Fibroblast of pulmonary artery (primary cell): ENCODE data around the gene TXNDC11.

Experiments
- DNase-seq: peaks from one replicate; pipeline ENCODE4 v3.0.0-alpha.2; 2010; ENCODE audit warnings: low read depth
- H3K4me3 ChIP-seq: replicated peaks from 2 replicates; pipeline ENCODE4 v1.5.1; 2011; ENCODE audit warnings: low read depth, mild to moderate bottlenecking, control low read depth, low read length, moderate library complexity
- TF ChIP-seq, protein P1 (sequence below): IDR thresholded peaks from 2 replicates; pipeline ENCODE4 v1.5.1; 2011; ENCODE audit warnings: mild to moderate bottlenecking, control low read depth, low read length, inconsistent platforms; ENCODE audit errors: missing control alignments

The TXNDC11 gene

DNA sequence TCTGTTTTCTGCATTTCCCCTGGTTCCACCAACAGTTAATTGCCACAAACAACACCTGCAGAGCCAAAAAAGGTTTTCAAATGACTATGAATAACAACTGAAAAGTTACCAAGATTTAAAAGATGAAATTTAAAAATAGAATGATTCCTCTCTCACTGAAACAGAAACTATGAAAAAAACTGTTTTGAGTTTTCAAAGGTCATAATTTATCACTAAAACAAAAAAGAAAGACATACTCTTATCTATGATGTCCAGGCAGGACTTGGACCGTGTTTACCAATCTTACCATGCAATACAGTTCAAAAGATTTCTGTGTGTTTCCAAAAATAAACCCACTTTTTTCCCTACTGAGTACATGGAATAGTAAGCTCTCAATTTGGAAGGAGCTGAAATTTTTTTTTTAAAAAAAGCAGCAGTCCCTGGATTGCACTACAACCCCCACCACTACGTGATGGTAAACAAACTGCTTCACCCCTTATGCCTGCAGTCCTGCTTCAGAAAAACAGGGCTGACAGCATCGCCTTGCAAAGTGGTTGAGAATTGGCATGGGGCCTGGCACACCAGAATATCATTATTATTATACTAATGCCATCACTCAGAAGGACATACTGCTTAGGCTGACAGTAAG is 8.5 kb downstream of the TXNDC11 start:
- TF ChIP-seq, protein P1, sequence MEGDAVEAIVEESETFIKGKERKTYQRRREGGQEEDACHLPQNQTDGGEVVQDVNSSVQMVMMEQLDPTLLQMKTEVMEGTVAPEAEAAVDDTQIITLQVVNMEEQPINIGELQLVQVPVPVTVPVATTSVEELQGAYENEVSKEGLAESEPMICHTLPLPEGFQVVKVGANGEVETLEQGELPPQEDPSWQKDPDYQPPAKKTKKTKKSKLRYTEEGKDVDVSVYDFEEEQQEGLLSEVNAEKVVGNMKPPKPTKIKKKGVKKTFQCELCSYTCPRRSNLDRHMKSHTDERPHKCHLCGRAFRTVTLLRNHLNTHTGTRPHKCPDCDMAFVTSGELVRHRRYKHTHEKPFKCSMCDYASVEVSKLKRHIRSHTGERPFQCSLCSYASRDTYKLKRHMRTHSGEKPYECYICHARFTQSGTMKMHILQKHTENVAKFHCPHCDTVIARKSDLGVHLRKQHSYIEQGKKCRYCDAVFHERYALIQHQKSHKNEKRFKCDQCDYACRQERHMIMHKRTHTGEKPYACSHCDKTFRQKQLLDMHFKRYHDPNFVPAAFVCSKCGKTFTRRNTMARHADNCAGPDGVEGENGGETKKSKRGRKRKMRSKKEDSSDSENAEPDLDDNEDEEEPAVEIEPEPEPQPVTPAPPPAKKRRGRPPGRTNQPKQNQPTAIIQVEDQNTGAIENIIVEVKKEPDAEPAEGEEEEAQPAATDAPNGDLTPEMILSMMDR = no peak
- H3K4me3 ChIP-seq = no peak overlapping the region
- no peak for DNase-seq

DNA sequence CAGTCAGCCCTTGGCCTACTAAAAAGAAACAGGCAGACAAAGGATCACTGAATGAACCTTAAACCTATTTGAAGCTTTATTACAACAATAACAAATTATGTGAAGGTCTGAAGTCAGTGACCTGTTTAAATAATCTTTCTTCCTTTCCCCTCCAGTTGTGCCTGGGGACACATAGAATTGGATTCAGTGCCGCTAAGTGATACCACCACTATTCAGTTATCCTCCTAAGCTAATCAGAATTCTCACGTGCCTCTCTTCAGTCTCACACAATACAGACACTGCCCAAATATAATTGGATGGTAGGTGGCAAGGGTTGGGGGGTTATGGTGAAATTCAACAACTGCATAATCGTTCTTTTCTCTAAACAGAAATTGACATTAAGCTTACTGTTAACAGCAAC is 11.4 kb downstream of the TXNDC11 start:
- TF ChIP-seq, protein P1 = no peak
- no peak overlapping the region for H3K4me3 ChIP-seq
- no peak for DNase-seq

DNA sequence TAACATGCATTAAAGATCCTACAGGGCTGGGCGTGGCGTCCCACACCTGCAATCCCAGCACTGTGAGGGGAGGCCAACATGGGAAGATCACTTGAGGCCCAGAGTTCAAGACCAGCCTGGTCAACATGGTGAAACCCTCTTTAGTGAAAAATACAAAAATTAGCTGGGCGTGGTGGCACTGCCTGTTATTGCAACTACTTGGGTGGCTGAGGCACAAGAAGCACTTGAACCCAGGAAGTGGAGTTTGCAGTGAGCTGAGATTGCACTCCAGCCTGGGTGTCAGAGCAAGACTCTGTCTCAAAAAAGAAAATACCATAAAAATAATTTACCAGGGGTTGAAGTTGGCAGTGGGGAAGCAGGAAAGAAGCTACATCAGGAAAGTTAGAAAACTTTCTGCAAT is 12.9 kb downstream of the TXNDC11 start:
- TF ChIP-seq, protein P1 = no peak
- H3K4me3 ChIP-seq = no peak overlapping the region

DNA sequence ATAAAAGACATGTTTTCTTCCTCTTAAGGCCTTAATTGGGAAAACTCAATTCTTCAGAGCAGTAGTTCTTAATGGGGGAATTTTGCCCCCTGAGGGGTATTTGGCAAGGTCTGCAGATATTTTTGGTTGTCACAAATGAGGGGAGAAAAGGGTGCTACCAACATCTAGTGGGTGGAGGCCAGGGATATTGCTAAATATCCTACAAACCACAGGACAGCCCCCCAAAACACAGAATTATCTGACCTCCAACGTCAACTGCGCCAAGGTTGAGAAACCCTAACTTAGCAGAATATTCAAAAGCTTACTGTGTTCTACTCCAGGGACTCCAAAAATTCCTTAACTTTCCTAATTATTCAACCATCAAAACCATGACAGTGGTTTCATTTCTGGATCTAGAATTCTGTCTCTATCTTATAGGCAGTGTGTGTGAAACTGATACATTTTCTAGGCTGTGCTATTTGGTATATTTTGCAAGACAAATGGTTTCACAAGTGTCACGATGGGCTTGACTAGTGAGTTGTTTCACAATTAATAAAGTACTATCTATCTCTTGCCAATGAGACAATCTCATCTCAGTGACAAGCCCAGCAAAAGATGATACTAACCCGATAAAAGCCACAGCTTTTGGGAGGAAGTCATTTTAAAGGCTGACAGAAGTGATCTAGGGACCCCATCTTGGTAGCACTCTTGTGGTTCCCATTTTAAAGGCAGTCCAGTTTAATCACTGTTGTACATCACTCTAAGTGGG is 14.7 kb downstream of the TXNDC11 start:
- H3K4me3 ChIP-seq = no peak overlapping the region
- DNase-seq = no peak
- TF ChIP-seq, protein P1 = no peak

More for the DNA sequence above, 12.9 kb downstream of the TXNDC11 start:
- DNase-seq = no peak

DNA sequence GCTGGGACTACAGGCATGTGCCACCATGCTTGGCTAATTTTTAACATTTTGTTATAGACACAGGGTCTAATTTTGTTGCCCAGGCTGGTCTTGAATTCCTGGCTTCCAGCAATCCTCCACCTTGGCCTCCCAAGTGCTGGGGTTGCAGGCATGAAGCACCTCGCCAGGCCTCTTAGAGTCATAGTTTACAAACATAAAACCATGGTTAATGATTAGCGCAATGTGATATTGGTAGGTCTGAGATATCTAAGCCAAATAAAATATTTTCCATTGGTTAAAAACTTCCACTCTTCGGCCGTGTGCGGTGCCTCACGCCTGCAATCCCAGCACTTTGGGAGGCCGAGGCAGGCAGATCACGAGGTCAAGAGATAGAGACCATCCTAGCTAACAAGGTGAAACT is 16.6 kb downstream of the TXNDC11 start:
- no peak overlapping the region for H3K4me3 ChIP-seq
- DNase-seq = no peak
- TF ChIP-seq, protein P1 = no peak

DNA sequence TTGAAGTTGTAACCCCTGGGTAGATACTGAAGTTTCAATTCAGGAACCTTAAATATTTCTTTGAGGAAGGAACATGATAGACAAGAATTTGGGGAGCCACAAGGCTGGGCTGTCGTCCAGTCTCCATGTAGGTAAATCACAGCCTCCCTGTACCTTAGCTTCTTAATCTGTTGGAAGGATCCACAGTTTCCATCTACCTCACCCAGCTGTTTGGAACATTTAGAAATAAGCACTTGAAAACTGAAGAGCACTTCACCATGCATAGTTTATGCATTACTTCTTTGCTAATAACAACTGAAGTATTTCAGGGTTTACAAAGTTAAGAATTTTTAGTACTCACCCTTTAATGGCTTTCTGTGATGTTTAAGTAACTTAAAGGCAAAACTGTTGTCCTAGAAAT is 17.2 kb downstream of the TXNDC11 start:
- DNase-seq = no peak
- no peak overlapping the region for H3K4me3 ChIP-seq
- TF ChIP-seq, protein P1 = no peak

DNA sequence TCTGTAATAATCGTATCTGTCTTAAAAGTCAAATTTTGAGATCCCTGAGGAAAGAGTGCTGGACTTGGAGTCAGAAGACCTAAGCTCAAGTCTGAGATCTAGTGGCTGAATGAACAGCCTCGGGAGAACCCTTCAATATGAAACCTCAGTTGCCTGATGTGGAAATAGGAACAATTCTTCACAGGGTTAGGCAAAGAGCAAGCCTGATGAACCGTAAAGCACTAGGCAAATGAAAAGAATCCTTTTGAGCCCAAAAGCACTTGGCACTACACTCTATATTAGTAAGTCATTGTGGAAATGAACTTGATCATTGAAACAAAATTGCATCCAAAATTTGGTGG is 20.2 kb downstream of the TXNDC11 start:
- H3K4me3 ChIP-seq = no peak overlapping the region
- TF ChIP-seq, protein P1 = no peak
- no peak for DNase-seq
